LNCaP clone FGC (cell line): Measurements from ENCODE around the gene ARL15.

Experiments
- DNase-seq: peaks from one replicate; pipeline ENCODE4 v3.0.0-alpha.2; 2011; ENCODE audit warnings: low read depth
- H3K4me3 ChIP-seq: 2 replicates; pipeline ENCODE4 v1.5.1; 2011; ENCODE audit warnings: mild to moderate bottlenecking, low read depth, low read length, control low read depth
- CTCF ChIP-seq: IDR thresholded peaks from 2 replicates; pipeline ENCODE4 v1.5.1; 2012; ENCODE audit warnings: mild to moderate bottlenecking; ENCODE audit not compliant: control insufficient read depth, insufficient read depth; ENCODE audit errors: extremely low read depth

The ARL15 gene

GRCh38 chr5:53928641-53929040 lies 381.7 kb downstream of the ARL15 start:
- TF ChIP-seq CTCF: no peak
- DNase-seq: no peak
- no peak overlapping the region for H3K4me3 ChIP-seq

- H3K4me3 ChIP-seq: no peak overlapping the region
- no peak for DNase-seq
Measured at GRCh38 chr5:53927668-53928247, 382.6 kb downstream of the ARL15 start.

DNA sequence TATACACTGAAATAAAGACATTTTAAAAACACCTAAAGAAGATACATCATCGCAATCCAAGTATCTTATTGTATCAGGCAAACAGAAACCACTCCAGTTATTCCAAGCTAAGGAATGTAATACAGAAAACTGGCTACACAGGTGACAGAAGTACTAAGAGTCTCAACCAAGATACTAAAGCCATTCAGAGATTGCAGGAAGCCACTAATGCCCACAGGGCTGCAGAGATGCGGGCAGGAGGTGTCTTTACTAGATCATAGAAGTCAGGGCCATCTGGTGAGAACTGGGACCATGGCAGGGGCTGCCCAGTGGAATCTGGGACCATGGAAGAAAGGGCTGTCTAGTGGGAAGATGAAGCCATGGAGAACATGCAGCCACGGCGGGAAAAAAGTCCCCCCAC lies 384.3 kb downstream of the ARL15 start:
- no peak for TF ChIP-seq CTCF
- no peak overlapping the region for H3K4me3 ChIP-seq
- no peak for DNase-seq

More at GRCh38 chr5:53927668-53928247, 382.6 kb downstream of the ARL15 start:
- no peak for TF ChIP-seq CTCF

DNA sequence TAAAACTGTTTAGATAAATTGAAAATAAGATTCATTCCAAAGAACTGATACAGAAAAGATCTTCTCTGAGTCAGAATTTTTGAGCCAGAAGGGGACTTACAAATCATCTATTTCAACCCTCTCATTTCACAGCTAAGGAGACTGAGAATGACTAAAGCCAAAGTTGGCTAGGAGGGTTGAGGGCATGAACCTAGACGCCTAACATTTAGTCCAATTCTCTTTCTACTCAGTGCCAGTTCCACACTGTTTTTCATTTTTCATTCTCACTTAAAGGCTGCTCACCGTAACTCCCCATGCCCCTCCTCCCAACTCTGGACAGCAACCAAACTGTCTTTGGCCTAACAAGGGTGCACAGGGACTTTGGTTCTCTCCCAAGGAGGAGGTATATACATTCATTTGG lies 386.0 kb downstream of the ARL15 start:
- H3K4me3 ChIP-seq: no peak overlapping the region
- no peak for TF ChIP-seq CTCF
- no peak for DNase-seq

DNA sequence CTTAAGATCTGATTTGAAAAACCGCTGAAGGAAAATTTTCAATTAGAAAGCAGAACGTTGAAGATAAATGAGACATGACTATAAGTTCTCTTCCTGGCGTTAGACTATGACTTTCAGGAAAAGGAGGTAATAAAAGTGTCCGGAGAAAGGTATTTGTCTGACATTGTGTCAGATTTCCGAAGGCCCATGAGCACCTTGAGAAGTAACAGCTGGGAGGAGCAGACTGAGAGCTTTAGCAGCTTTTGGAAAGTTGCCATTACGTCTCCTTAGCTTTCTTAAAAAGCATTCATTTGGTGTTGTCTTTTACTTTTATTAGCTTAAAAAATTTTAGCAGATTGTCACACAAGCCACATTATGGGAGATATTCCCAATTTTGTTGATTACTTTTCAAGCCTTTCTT lies 386.4 kb downstream of the ARL15 start:
- no peak overlapping the region for H3K4me3 ChIP-seq
- no peak for TF ChIP-seq CTCF
- DNase-seq: no peak

- TF ChIP-seq CTCF: no peak
- no peak for DNase-seq
- no peak overlapping the region for H3K4me3 ChIP-seq
Measured at GRCh38 chr5:53922508-53923498, 387.6 kb downstream of the ARL15 start.
